Activated effector memory CD4-positive, alpha-beta T cell treated with Interleukin-2 at 50 U/mL for 16 hours (primary cell): ENCODE data around the gene MFSD12.
"Not testable (repeated sequence)": the region's sequence is repeated elsewhere in the genome, so short reads cannot be mapped to it uniquely, and the experiment has no call there.

Source experiments
- DNase-seq: peaks from one replicate; pipeline ENCODE4 v3.0.0-alpha.2; 2020

The MFSD12 gene

GRCh38 chr19:3536429-3537100 lies 20.8 kb downstream of the MFSD12 start:
- DNase-seq, result no peak

DNA sequence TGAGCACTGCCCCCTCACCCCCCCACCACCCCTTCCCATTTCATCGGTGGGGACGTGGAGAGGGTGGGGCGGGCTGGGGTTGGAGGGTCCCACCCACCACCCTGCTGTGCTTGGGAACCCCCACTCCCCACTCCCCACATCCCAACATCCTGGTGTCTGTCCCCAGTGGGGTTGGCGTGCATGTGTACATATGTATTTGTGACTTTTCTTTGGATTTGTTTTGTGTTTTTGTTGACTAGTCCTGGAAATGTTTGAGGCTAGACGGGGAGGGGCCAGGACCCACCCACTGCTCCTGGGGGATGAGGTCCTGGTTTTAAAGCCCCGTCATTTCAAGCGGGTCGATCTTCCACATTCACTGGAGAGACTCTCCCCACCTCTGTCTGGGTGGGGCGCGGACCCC lies 21.4 kb downstream of the MFSD12 start:
- DNase-seq, result no peak

DNA sequence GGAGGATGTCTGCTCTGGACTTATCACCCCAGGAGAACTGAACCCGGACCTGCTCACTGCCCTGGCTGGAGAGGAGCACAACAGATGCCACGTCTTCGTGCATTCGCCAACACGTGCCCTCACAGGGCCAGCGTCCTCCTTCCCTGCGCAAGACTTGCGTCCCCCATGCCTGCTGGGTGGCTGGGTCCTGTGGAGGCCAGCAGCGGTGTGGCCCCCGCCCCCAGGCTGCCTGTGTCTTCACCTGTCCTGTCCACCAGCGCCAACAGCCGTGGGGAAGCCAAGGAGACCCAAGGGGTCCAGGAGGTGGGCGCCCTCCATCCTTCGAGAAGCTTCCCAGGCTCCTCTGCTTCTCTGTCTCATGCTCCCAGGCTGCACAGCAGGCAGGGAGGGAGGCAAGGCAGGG lies 21.8 kb downstream of the MFSD12 start:
- DNase-seq, result no peak

- DNase-seq, result no peak
Measured at GRCh38 chr19:3535235-3535535, 22.2 kb downstream of the MFSD12 start.

GRCh38 chr19:3534375-3535234 lies 22.8 kb downstream of the MFSD12 start:
- DNase-seq, result no peak

GRCh38 chr19:3533563-3534216 lies 23.7 kb downstream of the MFSD12 start:
- no peak for DNase-seq

DNA sequence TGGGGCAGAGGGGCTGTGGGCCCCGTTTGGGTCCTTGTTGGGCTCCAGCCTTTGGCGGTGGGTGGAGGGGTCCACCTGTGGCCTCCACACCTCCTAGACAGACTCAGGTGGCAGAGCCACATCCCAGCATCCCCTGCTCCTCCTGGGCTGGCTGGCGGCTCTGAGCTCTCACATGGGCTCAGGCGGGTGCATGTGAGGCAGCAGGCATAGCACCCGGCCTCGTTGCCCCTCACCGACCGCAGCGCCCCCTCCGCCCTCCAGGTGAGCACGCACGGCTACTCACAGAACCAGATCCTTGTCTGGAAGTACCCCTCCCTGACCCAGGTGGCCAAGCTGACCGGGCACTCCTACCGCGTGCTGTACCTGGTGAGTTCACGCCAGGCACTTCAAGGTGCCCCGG lies 24.4 kb downstream of the MFSD12 start:
- no peak for DNase-seq

DNA sequence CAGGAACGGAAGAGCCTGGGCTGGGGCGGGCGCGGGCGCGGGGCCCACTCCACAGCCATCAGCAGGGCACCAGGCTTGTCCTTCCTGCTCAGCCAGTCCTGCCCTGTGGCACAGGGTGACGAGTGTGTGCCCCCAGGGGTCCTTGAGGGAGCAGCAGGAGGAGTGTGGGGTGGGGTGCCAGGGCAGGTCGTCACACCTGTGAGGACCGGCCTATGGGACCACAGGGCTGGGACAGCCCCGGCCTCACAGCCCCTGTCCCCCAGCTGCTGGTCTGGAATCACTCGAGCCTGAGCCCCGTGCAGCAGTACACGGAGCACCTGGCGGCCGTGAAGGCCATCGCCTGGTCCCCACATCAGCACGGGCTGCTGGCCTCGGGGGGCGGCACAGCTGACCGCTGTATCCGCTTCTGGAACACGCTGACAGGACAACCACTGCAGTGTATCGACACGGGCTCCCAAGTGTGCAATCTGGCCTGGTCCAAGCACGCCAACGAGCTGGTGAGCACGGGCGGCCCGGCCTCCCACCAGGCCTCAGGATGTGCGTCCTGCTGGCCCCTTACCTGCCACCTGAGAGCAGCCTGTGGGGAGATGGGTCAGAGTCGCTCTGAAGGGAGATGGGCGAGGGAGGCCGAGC lies 25.1 kb downstream of the MFSD12 start:
- DNase-seq, result no peak

DNA sequence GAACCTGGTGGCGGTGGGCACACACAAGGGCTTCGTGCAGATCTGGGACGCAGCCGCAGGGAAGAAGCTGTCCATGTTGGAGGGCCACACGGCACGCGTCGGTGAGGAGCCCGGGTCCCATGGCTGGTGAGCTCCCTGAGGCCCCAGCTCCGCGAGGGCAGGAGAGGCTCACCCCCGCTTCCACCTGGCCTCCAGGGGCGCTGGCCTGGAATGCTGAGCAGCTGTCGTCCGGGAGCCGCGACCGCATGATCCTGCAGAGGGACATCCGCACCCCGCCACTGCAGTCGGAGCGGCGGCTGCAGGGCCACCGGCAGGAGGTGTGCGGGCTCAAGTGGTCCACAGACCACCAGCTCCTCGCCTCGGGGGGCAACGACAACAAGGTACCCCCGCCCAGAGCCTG lies 25.7 kb downstream of the MFSD12 start:
- no peak for DNase-seq

DNA sequence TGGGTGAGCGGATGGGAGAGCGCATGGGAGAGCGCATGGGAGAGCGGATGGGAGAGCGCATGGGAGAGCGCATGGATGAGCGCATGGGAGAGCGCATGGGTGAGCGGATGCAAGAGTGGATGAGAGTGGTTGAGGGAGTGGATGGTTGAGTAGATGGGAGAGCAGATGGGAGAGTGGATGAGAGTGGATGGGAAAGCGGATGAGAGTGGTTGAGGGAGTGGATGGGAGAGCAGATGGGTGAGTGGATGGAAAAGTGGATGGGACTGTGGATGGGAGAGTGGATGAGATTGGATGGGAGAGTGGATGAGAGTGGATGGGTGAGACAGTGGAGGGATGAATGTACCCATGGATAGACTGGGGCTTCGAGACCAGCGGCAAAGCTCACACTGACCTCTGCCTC lies 27.0 kb downstream of the MFSD12 start:
- no peak for DNase-seq

DNA sequence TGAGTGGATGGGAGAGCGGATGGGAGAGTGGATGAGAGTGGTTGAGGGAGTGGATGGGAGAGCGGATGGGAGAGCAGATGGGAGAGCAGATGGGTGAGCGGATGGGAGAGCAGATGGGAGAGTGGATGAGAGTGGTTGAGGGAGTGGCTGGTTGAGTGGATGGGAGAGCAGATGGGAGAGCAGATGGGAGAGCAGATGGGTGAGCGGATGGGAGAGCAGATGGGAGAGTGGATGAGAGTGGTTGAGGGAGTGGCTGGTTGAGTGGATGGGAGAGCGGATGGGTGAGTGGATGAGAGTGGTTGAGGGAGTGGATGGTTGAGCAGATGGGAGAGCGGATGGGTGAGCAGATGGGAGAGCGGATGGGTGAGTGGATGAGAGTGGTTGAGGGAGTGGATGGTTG lies 28.1 kb downstream of the MFSD12 start:
- DNase-seq, result not testable (repeated sequence)

DNA sequence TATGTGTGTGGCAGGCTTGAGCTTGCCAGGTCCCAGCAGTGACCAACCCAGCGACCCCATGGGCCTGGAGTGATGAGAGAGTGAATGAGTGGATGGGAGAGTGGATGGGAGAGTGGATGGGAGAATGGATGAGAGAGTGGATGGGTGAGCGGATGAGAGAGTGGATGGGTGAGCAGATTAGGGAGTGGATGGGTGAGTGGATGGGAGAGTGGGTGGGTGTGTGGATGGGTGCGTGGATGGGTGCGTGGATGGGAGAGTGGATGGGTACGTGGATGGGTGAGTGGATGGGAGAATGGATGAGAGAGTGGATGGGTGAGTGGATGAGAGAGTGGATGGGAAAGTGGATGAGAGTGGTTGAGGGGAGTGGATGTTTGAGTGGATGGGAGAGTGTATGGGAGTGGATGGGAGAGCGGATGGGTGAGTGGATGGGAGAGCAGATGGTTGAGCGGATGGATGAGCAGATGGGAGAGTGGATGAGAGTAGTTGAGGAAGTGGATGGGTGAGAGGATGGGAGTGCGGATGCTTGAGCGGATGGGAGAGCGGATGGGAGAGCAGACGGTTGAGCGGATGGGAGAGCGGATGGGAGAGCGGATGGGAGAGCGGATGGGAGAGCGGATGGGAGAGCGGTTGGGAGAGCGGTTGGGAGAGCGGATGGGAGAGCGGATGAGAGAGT lies 28.7 kb downstream of the MFSD12 start:
- no peak for DNase-seq

GRCh38 chr19:3528080-3528479 lies 29.3 kb downstream of the MFSD12 start:
- no peak for DNase-seq

GRCh38 chr19:3527238-3527910 lies 30.0 kb downstream of the MFSD12 start:
- no peak for DNase-seq

GRCh38 chr19:3526507-3527237 lies 30.7 kb downstream of the MFSD12 start:
- DNase-seq, result no peak

DNA sequence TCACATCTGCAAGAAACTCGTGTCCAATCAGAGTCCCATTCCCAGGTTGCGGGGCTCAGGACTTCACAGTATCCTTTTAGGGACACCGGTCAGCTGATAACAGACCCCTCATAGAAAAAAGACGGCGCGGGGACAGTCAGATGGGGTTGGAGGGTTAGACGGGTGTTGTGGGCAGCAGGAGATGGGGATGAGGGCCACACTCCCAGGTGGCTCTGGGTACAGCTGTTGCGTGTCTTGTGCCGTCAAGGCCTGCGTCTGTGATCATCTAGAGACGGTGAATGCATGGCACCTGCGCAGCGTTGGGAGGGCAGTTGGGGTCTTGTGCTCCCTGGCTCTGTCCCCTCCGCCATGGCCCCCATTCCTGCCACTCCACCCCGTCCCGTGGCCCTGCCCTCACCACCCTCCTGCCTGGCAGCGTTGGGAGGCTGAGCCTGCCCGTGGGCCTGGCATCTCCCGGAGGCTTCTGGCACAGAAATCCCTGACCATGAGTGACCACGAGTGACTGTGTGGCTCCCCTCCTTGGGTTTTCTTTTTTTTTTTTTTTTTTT lies 32.4 kb downstream of the MFSD12 start:
- no peak for DNase-seq

GRCh38 chr19:3524078-3524842 lies 33.1 kb downstream of the MFSD12 start:
- no peak for DNase-seq

DNA sequence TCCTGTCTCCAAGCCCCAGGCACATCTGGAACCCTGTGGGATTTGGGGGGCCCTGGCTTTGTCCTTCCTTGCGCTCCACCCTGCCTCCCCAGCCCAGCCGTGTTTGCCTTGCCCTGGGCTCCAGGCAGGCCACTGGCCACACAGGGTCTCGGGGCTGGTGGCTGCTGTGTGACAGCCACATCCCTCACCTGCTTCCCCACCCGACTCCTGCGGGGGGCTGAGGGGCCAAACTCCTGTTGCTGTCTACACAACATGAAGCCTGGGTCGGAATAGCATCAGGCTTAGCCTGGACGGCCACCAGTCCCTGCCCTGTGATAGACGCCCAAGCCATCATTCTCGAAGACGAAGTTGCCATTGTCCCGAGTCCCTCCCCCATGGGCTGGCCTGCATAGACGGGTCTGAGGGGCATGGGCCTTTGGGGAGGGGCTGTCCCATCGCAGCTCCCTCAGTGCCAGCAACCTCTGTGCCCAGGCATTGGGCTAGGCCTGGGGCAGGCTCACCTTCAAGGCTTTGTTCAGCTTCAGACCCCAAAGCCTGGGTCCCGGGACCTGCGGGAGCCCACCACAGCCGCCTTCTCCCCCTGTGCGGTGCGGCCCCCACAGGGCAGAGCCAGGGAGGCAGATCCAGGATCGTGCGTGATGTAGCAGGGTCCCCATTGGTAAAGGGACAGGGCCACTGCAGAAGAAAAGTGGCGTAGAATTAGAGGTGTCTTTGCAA lies 33.9 kb downstream of the MFSD12 start:
- no peak for DNase-seq

DNA sequence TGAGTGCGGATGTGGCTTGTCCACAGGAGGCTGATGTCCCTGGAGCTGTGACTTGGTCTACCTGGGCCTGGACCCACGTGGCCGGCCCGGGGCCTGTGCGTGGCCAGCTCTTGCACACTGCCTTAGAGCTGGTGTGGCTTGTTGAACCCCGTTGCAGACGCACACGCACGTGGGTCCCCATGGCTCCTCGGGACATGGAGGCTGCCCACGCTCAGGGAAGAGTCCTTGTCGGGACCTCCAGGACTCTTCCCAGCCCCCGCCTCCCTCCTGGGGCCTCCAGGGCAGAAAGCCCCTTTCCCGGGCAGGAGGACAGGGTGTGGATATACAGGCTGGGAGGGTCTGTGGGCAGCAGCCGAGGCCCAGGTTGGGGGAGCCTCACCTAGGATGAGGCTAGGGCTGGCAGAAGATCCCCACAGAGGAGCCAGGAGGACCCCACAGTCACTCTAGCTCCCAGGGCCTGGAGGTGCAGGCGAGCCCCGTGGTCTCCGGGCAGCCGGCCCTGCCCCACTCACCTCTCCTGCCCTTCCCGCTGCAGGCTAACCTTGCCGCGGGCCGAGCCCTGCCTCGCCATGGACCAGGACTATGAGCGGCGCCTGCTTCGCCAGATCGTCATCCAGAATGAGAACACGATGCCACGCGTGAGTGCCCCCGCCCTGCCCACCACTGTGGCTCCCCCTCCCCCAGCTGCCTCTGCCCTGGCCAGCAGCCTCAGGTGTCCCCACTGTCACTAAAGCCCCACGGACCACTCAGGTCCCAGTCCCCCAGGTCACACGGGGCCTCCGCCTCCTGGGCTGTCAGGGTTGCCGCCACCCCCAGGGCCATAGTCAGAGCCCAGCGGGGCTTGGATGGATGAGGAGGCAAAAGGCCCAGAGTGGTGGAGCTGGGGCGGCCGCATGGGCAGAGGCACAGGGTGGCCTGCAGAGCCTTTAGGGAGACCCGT lies 34.7 kb downstream of the MFSD12 start:
- no peak for DNase-seq
